ENCODE measurements around the gene SLC39A1. TPM values are rescaled to one million over a fixed set of nuclear protein-coding genes. Genes with fewer than 3 reads are reported as not detected.

The SLC39A1 gene
- total RNA-seq, 4 donors from 2014 or later: 81.0 to 157 (median 92.4) TPM

DNA sequence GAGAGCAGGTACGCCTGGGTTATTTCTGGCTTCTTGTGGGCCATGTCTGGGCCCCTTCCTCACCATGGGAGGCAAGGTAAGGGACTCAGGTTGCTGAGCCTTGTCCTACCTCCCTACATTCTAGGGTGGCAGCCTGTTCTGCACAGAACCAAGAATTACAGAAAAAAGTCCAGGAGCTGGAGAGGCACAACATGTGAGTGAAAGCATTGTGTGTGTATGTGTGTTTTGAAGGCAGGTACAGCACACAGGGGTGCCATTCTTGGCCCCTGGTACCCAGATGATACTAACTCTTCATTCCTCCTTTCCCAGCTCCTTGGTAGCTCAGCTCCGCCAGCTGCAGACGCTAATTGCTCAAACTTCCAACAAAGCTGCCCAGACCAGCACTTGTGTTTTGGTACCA lies 9.7 kb upstream of the SLC39A1 start:
- Histone ChIP-seq H3K27ac (no peak overlapping the region), H3K4me3 (no peak overlapping the region), H3K9me3 (no peaks in the 10 kb centered on the region), H3K27me3 (no peaks in the 10 kb centered on the region), H3K4me1 (peaks cover 0 to 27% (median 15%) of the 10 kb centered on the region in 4 donors), H3K36me3 (peaks cover 0 to 40% (median 0%) of the 10 kb centered on the region in 3 donors)
- TF ChIP-seq POLR2A (IDR thresholded peaks at IDR 0.05) (no peak), EP300 (IDR thresholded peaks at IDR 0.05) (no peak)
- TF ChIP-seq, protein P1, sequence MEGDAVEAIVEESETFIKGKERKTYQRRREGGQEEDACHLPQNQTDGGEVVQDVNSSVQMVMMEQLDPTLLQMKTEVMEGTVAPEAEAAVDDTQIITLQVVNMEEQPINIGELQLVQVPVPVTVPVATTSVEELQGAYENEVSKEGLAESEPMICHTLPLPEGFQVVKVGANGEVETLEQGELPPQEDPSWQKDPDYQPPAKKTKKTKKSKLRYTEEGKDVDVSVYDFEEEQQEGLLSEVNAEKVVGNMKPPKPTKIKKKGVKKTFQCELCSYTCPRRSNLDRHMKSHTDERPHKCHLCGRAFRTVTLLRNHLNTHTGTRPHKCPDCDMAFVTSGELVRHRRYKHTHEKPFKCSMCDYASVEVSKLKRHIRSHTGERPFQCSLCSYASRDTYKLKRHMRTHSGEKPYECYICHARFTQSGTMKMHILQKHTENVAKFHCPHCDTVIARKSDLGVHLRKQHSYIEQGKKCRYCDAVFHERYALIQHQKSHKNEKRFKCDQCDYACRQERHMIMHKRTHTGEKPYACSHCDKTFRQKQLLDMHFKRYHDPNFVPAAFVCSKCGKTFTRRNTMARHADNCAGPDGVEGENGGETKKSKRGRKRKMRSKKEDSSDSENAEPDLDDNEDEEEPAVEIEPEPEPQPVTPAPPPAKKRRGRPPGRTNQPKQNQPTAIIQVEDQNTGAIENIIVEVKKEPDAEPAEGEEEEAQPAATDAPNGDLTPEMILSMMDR (IDR thresholded peaks at IDR 0.05): no peak
- DNase-seq (ENCODE audit: low spot score in 2 of 2): no peak
- 92 to 93% methylated on average over 3 of the region's 3 CpGs for WGBS, 2 donors

DNA sequence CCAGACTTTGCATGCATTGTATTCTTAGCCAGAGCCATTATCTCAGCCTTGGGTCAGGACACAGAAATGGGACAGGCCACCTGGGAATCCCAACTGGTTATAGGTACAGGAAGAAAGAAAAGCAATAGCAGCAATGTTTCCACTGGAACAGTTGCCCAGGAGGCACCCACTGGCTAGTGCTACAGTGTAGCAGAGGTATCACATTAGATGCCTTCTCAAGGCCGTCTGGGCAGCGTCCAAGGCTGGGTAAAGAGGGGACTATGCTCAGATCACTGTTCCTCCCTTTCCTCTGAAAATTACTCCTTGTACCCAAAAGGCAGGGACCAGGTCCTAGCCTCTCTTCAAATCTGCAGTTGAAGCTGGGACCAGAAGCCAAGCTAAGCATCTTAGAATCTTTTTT lies 7.0 kb upstream of the SLC39A1 start:
- H3K4me3 ChIP-seq: no peak overlapping the region
- no peak overlapping the region for H3K27ac ChIP-seq
- H3K27me3 ChIP-seq: no peaks in the 10 kb centered on the region
- H3K9me3 ChIP-seq: no peaks in the 10 kb centered on the region
- DNase-seq (ENCODE audit: low spot score in 2 of 2): no peak
- WGBS, 2 donors: 88 to 89% methylated on average over 2 of the region's 2 CpGs
- TF ChIP-seq, protein P1 (IDR thresholded peaks at IDR 0.05): no peak
- TF ChIP-seq EP300 (IDR thresholded peaks at IDR 0.05) (no peak), POLR2A (IDR thresholded peaks at IDR 0.05) (no peak)
- H3K4me1 ChIP-seq: peaks cover 0 to 27% (median 18%) of the 10 kb centered on the region in 4 donors
- peaks cover 0 to 34% (median 0%) of the 10 kb centered on the region in 3 donors for H3K36me3 ChIP-seq

DNA sequence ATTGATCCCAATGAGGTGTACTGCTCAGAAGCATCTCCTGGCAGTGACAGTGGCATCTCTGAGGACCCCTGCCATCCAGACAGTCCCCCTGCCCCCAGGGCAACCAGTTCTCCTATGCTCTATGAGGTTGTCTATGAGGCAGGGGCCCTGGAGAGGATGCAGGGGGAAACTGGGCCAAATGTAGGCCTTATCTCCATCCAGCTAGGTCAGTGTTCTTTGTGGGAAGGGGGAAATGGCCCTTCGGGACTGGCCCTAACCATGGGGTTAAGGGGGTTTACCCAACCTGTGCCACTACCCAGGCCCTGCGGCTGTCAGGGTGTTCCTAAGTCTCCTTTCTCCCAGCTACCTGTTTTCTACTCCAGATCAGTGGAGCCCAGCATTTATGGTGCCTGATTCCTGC lies 5.6 kb upstream of the SLC39A1 start:
- TF ChIP-seq POLR2A (IDR thresholded peaks at IDR 0.05): no peak
- TF ChIP-seq EP300 (IDR thresholded peaks at IDR 0.05): no peak
- TF ChIP-seq, protein P1 (IDR thresholded peaks at IDR 0.05): no peak
- Histone ChIP-seq H3K27ac (peak overlapping the region in 2 of 4 donors; percentile 94 to 95), H3K9me3 (no peaks in the 10 kb centered on the region), H3K27me3 (no peaks in the 10 kb centered on the region), H3K4me1 (peaks cover 0 to 38% (median 23%) of the 10 kb centered on the region in 4 donors), H3K4me3 (no peak overlapping the region), H3K36me3 (peaks cover 0 to 21% (median 0%) of the 10 kb centered on the region in 3 donors)
- DNase-seq (ENCODE audit: low spot score in 2 of 2): no peak
- 95 to 100% methylated on average over 2 of the region's 2 CpGs for WGBS, 2 donors

DNA sequence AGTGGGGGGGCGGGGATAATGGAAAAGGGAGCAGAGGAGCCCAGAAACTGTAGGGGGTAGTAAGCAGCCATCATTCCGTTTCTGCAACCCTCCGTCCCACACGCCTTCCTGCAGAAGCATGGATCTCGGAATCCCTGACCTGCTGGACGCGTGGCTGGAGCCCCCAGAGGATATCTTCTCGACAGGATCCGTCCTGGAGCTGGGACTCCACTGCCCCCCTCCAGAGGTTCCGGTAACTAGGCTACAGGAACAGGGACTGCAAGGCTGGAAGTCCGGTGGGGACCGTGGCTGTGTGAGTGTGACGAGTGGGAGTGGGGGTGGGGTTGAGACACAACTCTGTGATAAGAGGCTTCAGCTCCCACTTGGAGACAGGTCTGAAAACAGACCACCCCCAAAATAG lies 5.1 kb upstream of the SLC39A1 start:
- no peak for DNase-seq (ENCODE audit: low spot score in 2 of 2)
- peaks cover 0 to 40% (median 24%) of the 10 kb centered on the region in 4 donors for H3K4me1 ChIP-seq
- H3K27me3 ChIP-seq: no peaks in the 10 kb centered on the region
- TF ChIP-seq POLR2A (IDR thresholded peaks at IDR 0.05) (no peak), EP300 (IDR thresholded peaks at IDR 0.05) (no peak)
- TF ChIP-seq, protein P1 (IDR thresholded peaks at IDR 0.05): no peak
- no peaks in the 10 kb centered on the region for H3K9me3 ChIP-seq
- WGBS, 2 donors: 18 to 26% methylated on average over 12 to 13 of the region's 13 CpGs
- peak overlapping the region in 3 of 4 donors; percentile 94 to 95 (median 95) for H3K27ac ChIP-seq
- H3K36me3 ChIP-seq: peaks cover 0 to 15% (median 0%) of the 10 kb centered on the region in 3 donors
- H3K4me3 ChIP-seq: peak overlapping the region in 3 of 4 donors; percentile 49 to 90 (median 69)

DNA sequence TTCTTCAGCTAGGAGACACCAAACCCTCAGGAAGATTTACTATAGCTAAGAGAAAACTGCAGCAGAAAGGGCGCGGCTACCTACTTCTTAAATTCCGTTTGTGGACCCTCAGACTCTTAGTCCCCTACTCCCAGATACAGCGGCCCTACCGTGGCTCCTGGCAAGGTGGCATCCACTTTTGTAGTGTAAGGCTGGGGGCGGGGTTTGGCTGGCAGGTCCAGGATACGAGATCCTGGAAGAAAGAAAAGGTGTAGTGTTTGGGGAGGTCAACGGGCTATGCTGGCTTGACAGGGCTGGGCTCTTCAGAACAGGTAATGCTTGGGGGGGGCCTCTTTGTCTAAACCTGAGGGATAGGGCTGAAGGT lies 4.6 kb upstream of the SLC39A1 start:
- Histone ChIP-seq H3K27me3 (no peaks in the 10 kb centered on the region), H3K4me1 (peaks cover 0 to 40% (median 24%) of the 10 kb centered on the region in 4 donors), H3K4me3 (peak overlapping the region; percentile 49 to 90 (median 66)), H3K9me3 (no peaks in the 10 kb centered on the region), H3K27ac (peak overlapping the region; percentile 81 to 95 (median 94)), H3K36me3 (peaks cover 0 to 11% (median 0%) of the 10 kb centered on the region in 3 donors)
- WGBS, 2 donors: 7% methylated on average over 8 of the region's 8 CpGs
- no peak for TF ChIP-seq EP300 (IDR thresholded peaks at IDR 0.05)
- DNase-seq (ENCODE audit: low spot score in 2 of 2): no peak

Data from tibial nerve (tissue), 4 donors.